Ecto neural progenitor cell (in vitro differentiated cells): Measurements from ENCODE around the gene COL5A3.
A peak's percentile ranks its signal among the peaks of the same experiment; 100 is the strongest.
"Not testable (repeated sequence)": the region's sequence is repeated elsewhere in the genome, so short reads cannot be mapped to it uniquely, and the experiment has no call there.

ENCODE experiments used
- DNase-seq: peaks from one replicate; pipeline ENCODE4 v3.0.0-alpha.2; 2018; ENCODE audit warnings: low spot score

COL5A3 gene

DNA sequence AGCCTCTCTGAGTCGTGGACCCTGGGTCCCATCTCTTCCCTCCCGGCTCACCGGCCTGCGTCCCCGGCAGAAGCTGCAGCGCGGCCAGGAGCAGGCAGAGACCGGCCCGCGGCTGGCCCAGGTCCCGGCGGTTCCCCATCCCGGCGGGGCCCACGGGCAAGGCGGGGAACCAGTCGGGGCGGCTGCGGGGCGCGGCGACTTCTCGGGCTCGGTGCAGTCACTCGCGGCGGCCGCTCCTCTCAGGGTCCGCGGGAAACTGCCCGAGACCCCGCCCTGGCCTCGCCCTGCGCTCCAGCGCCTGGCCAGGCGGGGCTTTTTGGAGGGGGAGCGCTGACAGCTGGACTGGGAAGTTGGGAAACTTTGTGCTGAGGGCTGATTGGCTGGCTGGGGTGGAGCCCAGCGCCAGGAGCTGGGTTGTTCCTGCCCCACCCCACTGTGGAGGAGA lies at the start of gene COL5A3:
COL5A3 (minus strand) TSS at position 258 of the 445 bp plus-strand sequence; CDS start at position 139, 119 bp downstream.
- DNase-seq = peak; percentile 69

DNA sequence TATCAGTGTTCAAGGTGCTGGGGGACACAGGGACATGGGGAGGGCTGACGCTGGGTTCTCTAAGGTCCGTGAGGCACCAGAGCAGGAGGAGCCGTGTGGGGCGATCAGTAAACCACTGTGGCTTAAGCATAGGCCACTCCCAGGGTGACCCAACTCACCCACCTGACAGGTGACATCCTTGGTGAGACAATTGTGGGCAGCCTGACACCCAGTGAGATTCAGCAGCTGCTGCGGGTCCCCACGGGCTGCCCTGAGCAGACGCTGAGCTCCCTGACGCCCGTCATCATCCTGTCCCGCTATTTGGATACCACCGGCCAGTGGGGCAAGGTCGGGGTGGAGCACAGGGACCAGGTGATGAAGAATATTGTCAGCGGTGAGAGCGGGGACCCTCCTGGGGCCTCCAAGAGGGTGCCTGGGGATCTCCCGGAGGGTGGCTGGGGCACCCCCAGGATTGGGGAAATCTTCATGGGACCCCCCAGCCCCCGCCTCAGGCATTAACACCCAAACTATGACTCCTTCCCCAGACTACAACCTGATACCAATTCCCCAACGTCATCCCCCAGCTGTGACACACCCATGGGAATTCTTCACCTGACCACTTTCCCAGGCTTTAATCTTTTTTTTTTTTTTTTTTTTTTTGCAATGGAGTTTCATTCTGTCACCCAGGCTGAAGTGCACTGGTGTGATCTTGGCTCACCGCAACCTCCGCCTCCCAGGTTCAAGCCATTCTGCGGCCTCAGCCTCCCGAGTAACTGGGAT lies 42.5 kb upstream of the COL5A3 start:
- DNase-seq = no peak

DNA sequence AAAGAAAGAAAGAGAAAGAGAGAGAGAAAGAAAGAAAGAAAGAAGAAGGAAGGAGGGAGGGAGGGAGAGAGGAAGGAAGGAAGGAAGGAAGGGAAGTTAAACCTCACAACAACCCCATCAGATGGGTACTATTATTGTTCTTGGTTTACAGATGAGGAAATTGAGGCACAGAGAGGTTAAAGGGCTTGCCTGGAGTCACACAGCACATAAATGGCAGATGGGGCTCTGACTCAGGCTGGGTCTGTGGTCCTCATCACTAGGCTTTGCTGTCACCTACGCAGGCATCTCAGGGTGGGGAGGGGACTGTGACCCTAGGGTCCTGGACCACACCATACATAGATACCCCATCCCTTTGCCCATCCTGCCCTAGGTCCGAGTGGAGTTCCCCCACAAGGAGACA lies 39.3 kb upstream of the COL5A3 start:
- no peak for DNase-seq

DNA sequence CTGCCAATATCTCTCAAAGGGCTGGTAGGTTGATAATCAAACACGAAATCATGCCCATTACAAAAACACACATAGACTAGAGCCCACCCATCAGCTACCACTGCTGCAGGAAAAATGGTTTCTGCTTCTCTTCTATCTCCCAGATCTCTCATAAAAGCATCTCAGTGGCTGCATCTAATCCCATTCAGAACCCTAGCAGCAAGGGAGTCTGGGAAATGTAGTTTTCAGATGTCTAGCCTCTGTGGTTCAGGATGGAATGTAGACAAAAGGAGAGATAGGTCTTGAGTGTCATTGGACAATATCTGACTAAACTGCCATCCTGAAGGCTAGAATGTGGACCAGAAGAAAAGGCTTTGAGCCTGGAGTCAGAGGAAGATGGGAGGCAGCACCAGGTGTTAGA lies 35.1 kb upstream of the COL5A3 start:
- DNase-seq = no peak

DNA sequence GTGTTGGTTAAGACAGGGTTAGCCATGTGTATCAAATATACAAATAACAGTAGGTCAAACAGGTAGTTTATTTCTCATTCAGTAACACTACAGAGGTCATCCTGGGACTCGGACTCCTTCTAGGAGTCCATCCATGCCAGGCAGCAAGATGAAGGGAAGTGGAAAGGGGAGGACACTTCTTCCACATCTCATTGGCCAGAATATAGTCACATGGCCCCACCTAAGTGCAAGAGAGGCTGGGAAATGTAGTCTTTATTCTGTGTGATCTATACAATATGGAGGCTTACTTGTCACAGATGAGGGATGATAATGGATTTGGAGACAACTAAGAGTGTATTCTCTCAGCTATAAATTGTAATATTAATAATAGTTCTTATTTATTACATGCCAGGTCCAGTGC lies 34.1 kb upstream of the COL5A3 start:
- no peak for DNase-seq

DNA sequence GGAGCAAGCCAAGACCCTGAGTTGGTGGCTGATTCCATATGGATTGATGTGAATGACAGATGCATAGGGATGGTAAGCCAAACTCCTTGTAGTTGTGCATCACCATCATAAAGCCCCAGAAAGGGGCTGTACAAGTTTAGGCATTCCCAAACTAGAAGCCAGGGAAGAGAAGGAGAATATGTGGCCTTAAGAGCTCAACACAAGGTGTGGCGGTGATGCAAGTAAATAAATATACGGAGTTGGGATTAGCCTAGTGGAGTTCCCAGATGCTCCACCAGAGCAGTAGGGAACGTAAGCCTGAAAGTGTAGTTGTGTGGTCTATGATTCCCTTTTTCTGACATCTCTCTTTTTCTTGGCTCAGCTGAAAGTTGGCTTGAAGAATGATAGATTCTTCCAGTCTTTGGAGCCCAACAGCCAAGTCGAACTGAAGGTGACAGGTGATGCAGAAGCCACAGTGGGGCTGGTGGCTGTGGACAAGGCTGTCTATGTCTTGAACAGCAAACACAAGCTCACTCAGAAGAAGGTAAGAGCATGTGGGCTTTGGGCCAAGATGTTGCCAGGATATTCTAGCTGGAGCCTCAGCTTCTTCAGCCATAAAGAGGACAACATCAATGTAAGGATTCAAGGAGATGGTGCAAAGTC lies 33.1 kb upstream of the COL5A3 start:
- DNase-seq = no peak

DNA sequence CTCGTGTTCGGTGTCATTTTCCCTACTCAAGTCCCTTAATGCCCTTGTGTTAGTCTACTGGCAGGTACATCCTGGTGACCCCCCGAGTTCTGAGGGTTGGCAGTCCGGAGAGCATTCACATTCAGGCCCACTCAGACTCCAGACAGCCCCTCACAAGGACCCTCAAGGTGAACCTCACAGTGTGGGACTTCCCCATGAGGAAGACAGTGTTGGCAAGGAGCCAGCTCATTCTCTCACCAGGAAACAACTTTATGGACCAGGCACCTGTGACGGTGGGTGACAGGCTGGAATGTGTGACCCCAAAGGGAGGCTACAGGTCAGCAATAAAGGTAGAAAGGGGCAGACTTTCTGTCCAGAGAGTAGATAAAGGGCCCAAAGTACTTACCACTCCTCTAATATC lies 27.5 kb upstream of the COL5A3 start:
- DNase-seq = no peak

DNA sequence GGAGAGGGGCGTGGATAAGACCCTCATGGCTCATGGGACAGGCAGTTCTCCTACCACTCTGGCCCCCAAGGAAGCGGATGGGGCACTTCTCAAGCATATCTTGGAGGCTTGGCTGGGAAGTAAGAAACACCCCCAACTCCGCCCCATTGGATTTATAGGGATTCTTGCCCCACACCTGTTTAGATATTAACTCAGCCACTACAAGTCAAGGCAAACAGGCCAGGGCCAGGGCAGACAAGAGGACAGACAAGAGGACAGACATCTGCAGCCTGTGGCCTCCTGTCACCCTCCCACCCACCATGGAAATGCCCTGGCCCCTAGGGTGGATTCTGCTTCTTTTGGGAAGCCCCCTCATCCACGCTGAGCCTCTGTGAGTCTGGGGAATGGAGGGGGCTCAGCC lies 27.1 kb upstream of the COL5A3 start:
- DNase-seq = no peak

DNA sequence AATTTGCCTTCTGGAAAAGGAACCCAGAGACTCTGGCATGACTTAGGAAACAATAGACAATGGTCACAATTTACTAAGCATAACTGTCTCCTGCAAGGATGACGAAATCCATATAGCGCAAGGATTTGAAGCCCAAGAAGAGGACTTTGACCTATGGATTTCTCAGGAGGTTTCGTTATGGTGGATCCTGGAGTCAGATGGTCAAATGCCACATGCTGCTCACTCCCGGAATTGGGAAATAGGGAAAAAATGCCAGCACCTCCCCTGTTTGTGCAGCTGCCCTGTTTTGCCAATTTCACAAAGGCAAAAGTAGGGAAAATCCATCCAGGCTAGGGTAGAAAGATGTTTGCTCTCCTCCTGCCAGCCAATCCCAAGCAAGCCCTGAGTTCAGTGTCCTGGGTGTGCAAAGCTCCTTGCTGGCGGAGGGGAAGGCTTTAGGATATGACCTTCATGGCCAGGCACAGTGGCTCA lies 26.3 kb upstream of the COL5A3 start:
- no peak for DNase-seq

DNA sequence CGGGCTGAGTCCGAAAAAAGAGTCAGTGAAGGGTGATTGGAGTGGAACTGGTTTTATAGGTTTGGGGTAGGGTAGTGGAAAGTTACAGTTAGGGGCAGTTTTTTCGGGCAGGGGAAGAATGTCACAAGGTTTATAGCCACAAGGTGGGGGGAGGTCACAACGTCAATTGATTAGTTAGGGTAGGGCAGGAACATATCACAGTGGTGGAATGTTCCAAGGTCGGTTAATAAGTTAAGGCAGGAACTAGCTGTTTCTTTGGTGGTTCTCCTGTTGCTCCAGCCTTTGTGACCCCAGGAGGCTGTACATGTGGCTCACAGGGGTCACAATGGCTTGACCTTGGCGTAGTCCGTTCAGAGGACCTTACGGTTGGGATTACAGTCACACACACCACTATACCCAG lies 23.3 kb upstream of the COL5A3 start:
- no peak for DNase-seq

DNA sequence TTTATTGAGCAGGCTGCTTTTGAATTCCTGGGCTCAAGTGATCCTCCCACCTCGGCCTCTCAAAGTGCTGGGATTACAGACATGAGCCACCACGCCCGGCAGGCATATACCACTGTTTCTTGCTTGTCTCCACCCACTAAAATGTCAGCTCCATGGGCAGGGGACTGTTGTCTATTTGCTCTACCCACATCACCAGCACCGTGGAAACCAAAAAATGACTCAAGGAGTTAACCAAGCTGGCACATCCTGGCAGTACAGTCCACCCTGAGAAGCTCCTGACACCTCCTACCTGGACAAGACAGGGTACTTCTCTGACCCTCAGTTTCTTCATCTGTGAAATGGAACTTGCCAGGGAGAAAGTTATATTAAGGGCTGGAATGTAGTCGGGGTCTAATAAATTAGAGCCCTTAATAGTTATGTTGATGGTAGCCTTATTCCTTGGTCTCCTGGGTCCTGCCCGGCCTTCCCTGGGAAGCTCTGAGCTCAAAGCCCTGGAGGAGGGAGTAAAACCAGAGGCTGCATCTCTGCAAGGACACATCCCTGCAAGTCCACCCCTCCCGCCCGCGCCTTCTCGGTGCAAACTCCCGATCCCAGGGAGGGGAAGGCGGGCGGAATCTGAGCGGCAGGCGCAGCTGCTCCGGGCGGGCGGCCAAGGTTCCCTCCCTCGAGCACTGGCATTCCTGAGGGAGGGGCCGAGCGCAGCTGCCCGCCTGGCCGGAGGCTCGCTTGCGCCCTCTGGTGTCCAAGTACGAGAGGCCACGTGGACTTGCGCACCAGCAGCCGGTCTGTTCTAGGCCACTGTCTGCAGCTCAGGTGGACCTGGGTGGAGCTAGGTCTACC lies 17.1 kb upstream of the COL5A3 start:
- peak; percentile 97 for DNase-seq

DNA sequence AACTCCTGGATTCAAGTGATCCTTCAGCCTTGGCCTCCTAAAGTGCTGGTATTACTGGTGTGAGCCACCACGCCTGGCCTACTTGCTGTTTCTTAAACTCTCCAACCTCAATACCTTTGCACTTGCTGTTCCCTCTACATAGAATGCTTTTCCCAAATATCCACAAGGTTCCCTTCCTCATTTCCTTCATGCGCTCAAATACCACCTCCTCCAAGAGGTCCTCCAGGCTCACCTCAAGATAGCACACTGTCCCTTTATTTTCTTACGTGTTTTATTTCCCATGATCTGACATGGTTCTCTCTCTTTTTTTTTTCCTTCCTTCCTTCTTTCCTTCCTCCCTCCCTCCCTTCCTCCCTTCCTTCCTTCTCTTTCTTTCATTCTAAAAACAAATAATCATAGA lies 16.4 kb upstream of the COL5A3 start:
- no peak for DNase-seq

DNA sequence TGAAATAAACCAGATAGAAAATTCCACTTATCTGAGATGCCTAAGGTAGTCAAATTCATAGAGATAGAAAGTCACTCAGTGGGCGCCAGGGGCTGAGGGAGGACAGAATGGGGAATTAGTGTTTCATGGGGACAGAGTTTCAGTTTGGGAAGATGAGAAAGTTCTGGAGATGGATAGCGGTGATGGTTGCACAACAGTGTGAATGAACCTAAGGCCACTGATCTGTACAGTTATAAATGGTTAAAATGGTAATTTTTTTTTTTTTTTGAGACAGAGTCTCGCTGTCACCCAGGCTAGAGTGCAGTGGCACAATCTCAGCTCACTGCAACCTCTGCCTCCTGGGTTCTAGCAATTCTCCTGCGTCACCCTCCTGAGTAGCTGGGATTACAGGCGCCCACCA lies 12.8 kb upstream of the COL5A3 start:
- DNase-seq = not testable (repeated sequence)

DNA sequence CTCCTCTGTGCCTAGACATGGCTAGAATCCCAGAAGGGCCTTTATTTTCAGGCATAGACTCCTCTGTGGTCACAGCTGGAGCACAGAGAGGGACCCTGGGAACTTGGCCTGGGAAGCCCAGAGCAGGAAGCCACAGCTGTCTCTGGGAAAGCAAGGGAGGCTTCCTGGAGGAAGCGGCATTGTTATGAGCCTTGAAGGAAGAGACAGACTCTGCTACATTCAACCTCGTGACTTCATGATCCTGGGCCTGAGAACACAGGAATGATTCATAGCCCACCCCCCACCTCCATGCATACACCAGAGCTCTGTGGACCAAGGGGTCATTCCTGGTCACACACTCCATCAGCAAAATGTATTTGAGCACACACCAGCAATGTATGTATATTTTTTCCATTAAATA lies 11.6 kb upstream of the COL5A3 start:
- DNase-seq = no peak

DNA sequence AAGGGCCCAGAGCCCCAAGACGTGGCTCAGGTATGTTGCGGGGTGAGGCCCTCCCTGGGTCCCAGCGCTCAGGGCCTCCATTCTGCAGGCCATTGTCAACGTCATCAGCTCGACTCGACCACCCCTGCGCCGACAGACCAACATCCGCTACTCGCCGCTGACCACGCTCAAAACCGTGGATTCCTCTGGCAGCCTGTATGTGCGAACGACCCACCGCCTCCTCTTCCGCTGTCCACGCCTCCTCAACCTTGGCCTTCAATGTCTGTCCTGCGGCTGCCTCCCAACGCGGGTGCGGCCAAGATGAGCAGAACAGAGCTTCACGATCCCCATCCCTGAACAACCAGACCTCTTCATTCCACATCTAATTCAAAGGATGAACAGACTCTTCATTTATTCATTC lies 11.1 kb upstream of the COL5A3 start:
- DNase-seq = no peak

DNA sequence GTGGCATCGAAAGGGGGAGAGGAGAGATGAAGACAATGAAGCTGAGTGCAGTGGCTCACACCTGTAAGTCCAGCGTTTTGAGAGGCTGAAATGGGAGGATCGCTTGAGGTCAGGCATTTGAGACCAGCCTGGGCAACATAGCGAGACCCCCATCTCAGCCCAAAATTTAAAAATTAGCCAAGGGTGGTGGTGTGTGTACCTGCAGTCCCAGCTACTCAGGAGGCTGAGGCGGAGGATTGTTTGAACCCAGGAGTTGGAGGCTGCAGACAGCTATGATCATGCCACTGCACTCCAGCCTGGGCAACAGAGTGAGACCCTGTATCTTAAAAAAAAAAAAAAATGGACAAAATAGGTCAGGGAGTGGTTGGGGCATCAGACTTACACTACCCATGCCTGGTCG lies 10.5 kb upstream of the COL5A3 start:
- no peak for DNase-seq

DNA sequence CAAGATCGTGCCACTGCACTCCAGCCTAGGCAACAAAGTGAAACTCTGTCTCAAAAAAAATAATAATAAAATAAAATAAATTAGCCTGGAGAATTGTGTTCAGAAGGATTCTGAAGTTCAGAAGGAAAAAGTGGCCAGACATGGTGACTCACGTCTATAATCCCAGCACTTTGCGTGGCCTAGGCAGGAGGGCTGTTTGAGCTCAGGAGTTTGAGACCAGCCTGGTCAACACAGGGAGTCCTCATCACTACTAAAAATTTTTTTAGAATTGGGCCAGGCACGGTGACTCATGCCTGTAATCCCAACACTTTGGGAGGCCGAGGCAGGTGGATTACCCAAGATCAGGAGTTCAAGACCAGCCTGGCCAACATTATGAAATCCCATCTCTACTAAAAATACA lies 8.9 kb upstream of the COL5A3 start:
- no peak for DNase-seq

DNA sequence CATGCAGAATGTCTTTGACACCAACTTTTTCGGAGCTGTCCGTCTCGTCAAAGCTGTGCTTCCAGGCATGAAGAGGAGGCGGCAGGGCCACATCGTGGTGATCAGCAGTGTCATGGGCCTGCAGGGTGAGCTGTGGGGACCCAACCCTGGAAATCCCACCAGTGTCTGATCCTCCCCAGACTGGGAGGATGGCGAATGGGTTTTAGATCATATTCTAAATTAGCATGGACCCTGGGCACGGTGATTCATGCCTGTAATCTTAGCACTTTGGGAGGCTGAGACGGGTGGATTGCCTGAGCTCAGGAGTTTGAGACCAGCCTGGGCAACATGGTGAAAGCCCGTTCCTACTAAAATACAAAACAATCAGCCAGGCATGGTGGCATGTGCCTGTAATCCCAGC lies 8.5 kb upstream of the COL5A3 start:
- DNase-seq = no peak

DNA sequence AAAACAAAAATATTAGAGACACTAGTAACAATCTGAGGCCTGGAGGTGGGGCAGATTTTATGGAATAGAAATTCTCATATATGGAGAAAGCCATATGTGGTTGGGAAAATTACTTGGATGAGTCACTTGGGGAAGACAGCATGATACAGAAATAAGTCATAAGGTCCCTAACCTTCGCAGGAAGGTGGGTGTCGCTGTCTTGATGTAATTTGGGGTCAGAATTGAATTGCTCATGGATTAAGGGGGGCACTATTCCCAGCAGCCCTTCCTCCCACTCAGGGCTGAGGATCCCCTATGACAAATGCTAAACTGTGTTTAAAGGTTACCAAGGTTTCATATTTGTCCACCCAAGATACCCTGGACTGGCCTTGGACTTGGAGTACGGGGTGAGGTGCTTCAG lies 8.0 kb upstream of the COL5A3 start:
- DNase-seq = no peak

DNA sequence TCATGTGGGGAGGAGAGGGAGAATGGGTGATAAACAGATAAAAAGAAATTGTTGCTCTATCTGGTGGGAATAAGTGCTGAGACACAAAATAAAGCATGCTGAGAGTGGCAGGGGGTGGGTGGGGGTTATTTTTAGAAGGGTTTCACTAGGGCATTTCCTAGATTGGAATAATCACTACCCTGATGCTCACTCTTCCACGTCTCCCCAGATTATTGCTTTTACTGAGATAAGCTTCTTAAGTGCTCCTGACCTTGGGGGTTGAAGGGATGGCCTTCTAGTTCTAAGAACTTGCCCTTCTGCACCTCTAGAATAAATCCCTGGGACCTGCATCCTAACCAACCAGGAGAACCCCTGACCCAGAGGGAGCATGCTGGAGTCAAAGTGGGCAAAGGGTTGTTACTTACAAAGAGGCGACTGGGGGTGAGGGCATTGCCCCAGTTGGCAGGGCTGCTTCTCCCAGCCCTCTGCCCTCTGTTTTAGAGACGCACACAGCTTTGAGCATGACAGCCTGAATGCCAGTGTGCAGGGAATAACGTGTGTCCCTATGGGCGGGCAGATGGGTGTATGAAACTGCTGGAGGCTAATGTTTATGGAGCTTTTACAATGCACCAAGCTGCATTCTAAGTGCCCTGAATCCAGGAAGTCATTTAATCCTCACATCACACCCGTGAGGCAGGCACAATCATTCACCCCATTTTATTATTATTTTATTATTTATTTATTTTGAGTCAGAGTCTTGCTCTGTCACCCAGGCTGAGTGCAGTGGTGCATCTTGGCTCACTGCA lies 3.7 kb upstream of the COL5A3 start:
- no peak for DNase-seq

DNA sequence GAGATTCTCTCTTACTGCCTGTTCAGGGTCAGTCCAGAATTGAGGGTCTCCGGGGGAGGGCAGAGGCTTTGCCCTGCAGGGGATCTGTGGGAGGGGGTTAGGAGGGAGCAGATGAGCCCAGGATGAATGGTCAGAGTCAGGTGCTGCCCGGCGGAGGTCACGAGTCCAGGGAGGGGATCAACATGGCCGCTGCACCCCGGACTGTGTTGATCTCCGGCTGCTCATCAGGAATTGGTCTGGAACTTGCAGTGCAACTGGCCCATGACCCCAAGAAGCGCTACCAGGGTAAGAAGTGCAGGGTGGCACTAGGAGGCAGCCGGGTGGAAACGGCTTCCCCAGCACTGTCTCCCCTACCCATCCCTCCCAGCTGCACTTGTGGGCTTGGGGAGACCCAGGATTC lies 3.0 kb upstream of the COL5A3 start, which contains the start of gene RDH8:
RDH8 (plus strand) TSS at position 168 of the 400 bp plus-strand sequence; CDS start at position 183, 15 bp downstream.
- DNase-seq = no peak

DNA sequence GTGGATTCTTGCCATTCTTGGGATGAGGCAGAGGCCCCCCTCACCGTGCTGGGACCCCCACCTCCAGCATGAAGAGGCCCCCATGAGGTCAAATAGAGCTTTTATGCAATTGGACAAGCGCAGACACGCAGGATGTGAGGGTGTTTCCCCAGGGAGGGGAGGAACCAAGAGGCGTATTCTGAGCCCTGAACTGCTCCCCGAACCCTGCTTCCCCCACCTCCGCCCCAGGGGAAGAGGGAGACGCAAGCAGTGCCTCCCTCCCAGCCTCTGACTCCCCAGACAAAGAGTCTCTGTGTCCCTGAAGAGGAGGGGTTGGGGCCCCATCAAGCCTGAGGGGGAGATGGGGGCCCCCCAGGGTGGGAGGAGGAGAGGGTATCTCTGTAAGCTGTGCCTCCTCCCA lies 1.7 kb upstream of the COL5A3 start:
- DNase-seq = no peak
